A549 treated with Mapracorat at 1 μM for 4 hours (cell line): ENCODE results near the gene TAF11L10. TPM values are rescaled to one million over a fixed set of nuclear protein-coding genes. Genes with fewer than 3 reads are reported as not detected.

Source experiments
- total RNA-seq: library from RNA; stranded (reverse); fragments of 200-300 nt; extraction: Qiagen RNA extraction; gene quantifications from 5 replicates; pipeline ENCODE4 v1.2.3, GENCODE V29; 2022

TAF11L10 gene
- not detected in 5 replicates for total RNA-seq

DNA sequence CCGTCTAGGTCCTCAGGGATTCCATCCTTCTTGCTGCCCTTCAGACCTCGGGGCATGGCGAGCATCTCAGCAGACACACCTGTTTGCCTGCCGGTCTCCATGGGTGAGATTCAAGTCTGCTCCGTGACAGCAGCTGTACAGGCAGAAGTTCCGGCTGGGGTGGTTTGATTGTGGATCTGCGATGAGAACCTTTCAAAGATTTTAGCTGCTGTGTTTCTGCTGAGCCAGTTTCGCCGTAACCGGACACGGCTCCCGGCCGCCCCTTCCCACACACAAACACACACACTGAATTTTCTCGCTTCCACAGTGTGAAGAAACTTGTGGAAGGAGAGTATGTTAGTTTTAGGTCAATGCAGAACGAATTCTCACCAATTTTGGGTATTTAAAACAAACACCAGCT, at the start of gene TAF11L10:
TAF11L10 (minus strand) TSS at position 101 of the 400 bp plus-strand sequence.

GRCh38 chr5:17634160-17634559, 36.5 kb upstream of the TAF11L10 start, which contains the start of gene TAF11L14:
Gene TAF11L14 (plus strand): TSS chr5:17634460.

GRCh38 chr5:17631788-17632187, 34.2 kb upstream of the TAF11L10 start, which contains the start of gene TAF11L13:
Gene TAF11L13 (plus strand): TSS chr5:17632088.

DNA sequence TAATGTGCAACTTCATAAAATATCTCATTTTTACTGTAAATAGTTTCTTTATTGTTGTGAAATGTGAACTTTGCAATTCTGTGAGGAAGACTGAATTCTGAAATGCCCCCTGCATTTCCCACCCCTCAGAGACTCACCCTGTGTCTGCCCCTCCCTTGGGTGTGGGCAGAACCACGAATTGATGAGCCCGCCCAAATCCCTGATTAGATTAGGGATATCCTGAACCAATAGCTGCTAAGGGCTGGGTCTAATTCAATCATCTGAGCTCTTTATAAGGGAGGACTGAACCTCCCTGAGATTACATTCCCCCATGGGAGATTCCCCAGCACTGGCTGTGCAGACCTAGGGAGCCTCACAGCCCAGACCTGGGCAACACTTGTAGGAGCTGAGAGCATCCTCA, 12.5 kb upstream of the TAF11L10 start, which contains the start of gene TAF11L12:
TAF11L12 (plus strand) TSS at position 301 of the 400 bp plus-strand sequence.

DNA sequence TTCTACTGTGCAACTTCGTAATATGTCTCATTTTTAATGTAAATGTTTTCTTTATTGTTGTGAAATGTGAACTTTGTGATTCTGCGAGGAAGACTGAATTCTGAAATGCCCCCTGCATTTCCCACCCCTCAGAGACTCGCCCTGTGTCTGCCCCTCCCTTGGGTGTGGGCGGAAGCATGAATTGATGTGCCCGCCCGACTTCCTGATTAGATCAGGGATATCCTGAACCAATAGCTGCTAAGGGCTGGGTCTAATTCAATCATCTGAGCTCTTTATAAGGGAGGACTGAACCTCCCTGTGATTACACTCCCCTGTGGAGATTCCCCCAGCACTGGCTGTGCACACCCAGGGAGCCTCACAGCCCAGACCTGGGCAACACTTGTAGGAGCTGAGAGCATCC, 6.3 kb upstream of the TAF11L10 start, which contains the start of gene TAF11L11:
TAF11L11 (plus strand) TSS at position 304 of the 400 bp plus-strand sequence.

GRCh38 chr5:17594255-17594654, 3.4 kb downstream of the TAF11L10 start, which contains the start of gene TAF11L9:
Gene TAF11L9 (minus strand): TSS chr5:17594394.

DNA sequence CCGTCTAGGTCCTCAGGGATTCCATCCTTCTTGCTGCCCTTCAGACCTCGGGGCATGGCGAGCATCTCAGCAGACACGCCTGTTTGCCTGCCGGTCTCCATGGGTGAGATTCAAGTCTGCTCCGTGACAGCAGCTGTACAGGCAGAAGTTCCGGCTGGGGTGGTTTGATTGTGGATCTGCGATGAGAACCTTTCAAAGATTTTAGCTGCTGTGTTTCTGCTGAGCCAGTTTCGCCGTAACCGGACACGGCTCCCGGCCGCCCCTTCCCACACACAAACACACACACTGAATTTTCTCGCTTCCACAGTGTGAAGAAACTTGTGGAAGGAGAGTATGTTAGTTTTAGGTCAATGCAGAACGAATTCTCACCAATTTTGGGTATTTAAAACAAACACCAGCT, 6.8 kb downstream of the TAF11L10 start, which contains the start of gene TAF11L8:
TAF11L8 (minus strand) TSS at position 101 of the 400 bp plus-strand sequence.

GRCh38 chr5:17585658-17586057, 12.0 kb downstream of the TAF11L10 start, which contains the start of gene TAF11L7:
Gene TAF11L7 (minus strand): TSS chr5:17585758.

Other genes with a start within 250 kb of the TAF11L10 start
- not detected in 5 replicates for gene TAF11L2, start 99.6 kb downstream of the TAF11L10 start, total RNA-seq
- not detected in 5 replicates for gene TAF11L3, start 79.5 kb downstream of the TAF11L10 start, total RNA-seq
- gene TAF11L4, start 76.0 kb downstream of the TAF11L10 start, total RNA-seq, result not detected in 5 replicates
- not detected in 5 replicates for gene TAF11L5, start 72.6 kb downstream of the TAF11L10 start, total RNA-seq
- not detected in 5 replicates for gene TAF11L6, start 69.2 kb downstream of the TAF11L10 start, total RNA-seq
- gene TAF11L7, start 12.1 kb downstream of the TAF11L10 start, total RNA-seq, result not detected in 5 replicates
- gene TAF11L8, start 6.9 kb downstream of the TAF11L10 start, total RNA-seq, result not detected in 5 replicates
- not detected in 5 replicates for gene TAF11L9, start 3.4 kb downstream of the TAF11L10 start, total RNA-seq
- gene TAF11L11, start 6.4 kb upstream of the TAF11L10 start, total RNA-seq, result 0.11 to 0.15 TPM in 2 of 5 replicates, not detected in the others
- gene TAF11L12, start 12.6 kb upstream of the TAF11L10 start, total RNA-seq, result not detected in 5 replicates
- gene TAF11L13, start 34.3 kb upstream of the TAF11L10 start, total RNA-seq, result not detected in 5 replicates
- not detected in 5 replicates for gene TAF11L14, start 36.6 kb upstream of the TAF11L10 start, total RNA-seq